HG03558 (cell line): ENCODE data around the gene GTF3C4.

Experiments used
- ATAC-seq: cut with Tn5 transposase; IDR thresholded peaks from one replicate; pipeline ENCODE4 v1.9.1; 2021; ENCODE audit warnings: moderate number of reproducible peaks; ENCODE audit not compliant: unreplicated experiment; ENCODE audit errors: extremely low read depth

The GTF3C4 gene

GRCh38 chr9:132647806-132648205, 22.5 kb upstream of the GTF3C4 start:
- no peak for ATAC-seq

GRCh38 chr9:132648283-132648682, 22.0 kb upstream of the GTF3C4 start:
- ATAC-seq = no peak

GRCh38 chr9:132648685-132649084, 21.6 kb upstream of the GTF3C4 start:
- no peak for ATAC-seq

GRCh38 chr9:132651259-132651658, 19.0 kb upstream of the GTF3C4 start:
- no peak for ATAC-seq

GRCh38 chr9:132656299-132656698, 14.0 kb upstream of the GTF3C4 start:
- ATAC-seq = no peak

GRCh38 chr9:132662152-132662945, 7.9 kb upstream of the GTF3C4 start:
- ATAC-seq = no peak

- ATAC-seq = no peak
Observed at GRCh38 chr9:132663117-132663516, 7.1 kb upstream of the GTF3C4 start.

- no peak for ATAC-seq
Observed at GRCh38 chr9:132663851-132664250, 6.4 kb upstream of the GTF3C4 start.

GRCh38 chr9:132669319-132669697, 956 bp upstream of the GTF3C4 start:
- no peak for ATAC-seq

GRCh38 chr9:132669698-132670456, 387 bp upstream of the GTF3C4 start, which contains the start of gene DDX31:
DDX31 (minus strand) TSS chr9:132669983; CDS start chr9:132669934, 49 bp downstream.
- no peak for ATAC-seq

GRCh38 chr9:132671620-132672412, 1.6 kb downstream of the GTF3C4 start:
- ATAC-seq = no peak

- no peak for ATAC-seq
Observed at GRCh38 chr9:132672413-132672690, 2.1 kb downstream of the GTF3C4 start.

GRCh38 chr9:132673355-132673754, 3.1 kb downstream of the GTF3C4 start:
- ATAC-seq = no peak

- no peak for ATAC-seq
Observed at GRCh38 chr9:132674485-132674884, 4.2 kb downstream of the GTF3C4 start.

- no peak for ATAC-seq
Observed at GRCh38 chr9:132677976-132678375, 7.7 kb downstream of the GTF3C4 start.

GRCh38 chr9:132679946-132680625, 9.8 kb downstream of the GTF3C4 start:
- ATAC-seq = no peak

- no peak for ATAC-seq
Observed at GRCh38 chr9:132681561-132681960, 11.3 kb downstream of the GTF3C4 start.

GRCh38 chr9:132683873-132684272, 13.6 kb downstream of the GTF3C4 start:
- no peak for ATAC-seq

GRCh38 chr9:132690696-132691095, 20.4 kb downstream of the GTF3C4 start:
- no peak for ATAC-seq

GRCh38 chr9:132694144-132694543, 23.9 kb downstream of the GTF3C4 start:
- no peak for ATAC-seq
